GM21786 (cell line): ENCODE results near the gene ZNRF2.
"Not testable (repeated sequence)": the region's sequence is repeated elsewhere in the genome, so short reads cannot be mapped to it uniquely, and the experiment has no call there.

Source experiments
- ATAC-seq: cut with Tn5 transposase; IDR thresholded peaks from one replicate; pipeline ENCODE4 v1.9.1; 2021; ENCODE audit not compliant: unreplicated experiment

Gene ZNRF2

GRCh38 chr7:30286749-30287148 lies 2.4 kb downstream of the ZNRF2 start:
- ATAC-seq = no peak

DNA sequence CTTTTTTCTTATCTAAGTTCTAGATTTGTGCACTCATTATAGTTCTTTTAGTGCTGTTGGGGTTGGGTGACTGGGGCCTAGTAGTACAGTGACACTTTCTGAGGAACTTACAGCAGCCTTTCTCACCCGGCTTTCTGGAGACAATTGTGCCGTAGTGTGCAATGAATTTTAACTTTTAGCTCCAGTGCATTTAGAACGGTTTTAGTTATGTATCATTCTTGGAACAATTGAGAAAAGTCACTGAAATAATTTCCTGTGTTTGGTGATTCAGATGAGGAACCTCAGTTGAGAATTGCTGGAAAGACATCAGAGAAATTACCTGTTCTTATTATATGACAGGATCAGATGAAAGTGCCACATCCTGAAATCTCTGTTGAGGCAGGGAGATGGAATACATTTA lies 3.2 kb downstream of the ZNRF2 start:
- ATAC-seq = not testable (repeated sequence)

DNA sequence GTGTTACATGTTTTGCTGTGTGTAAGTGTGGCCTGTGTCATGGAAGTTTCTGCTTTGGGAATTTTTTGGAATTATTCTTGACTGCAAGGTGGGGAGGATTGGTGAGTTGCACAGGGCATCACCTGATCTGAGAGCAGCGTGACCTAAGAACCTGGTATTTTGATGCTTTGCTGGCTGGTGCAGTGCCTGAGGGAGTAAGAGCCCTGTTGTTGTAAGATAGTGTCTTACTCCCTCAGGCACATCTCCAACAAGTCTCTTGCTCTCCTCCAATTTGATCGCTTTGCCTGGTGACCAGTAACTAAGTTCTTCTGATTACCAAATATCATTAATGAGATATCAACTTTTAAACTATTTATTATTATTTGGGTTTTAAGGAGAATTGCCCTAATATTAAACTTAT lies 5.2 kb downstream of the ZNRF2 start:
- not testable (repeated sequence) for ATAC-seq

DNA sequence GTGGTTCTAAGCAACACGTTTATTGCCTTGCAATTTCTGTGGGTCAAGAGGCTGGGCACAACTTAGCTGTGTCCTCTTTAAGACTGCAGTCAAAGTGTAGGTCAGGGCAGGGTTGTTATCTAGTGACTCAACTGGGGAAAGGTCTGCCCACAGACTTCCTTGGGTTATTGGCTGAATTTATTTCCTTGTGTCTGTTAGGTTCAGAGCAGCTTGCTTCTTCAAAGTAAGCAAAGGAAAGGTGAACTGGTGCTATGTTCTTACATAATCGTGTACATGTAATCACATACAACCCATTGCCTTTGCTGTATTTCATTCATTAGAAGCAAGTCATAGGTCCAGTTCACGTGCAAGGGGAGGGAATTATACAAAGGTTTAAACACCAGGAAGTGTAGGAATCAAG lies 5.9 kb downstream of the ZNRF2 start:
- peak; percentile 40 for ATAC-seq

- ATAC-seq = not testable (repeated sequence)
These were observed 8.1 kb downstream of the ZNRF2 start for GRCh38 chr7:30292416-30293038.

- not testable (repeated sequence) for ATAC-seq
These were observed 11.9 kb downstream of the ZNRF2 start for GRCh38 chr7:30296304-30296703.

- not testable (repeated sequence) for ATAC-seq
These were observed 13.1 kb downstream of the ZNRF2 start for GRCh38 chr7:30297499-30297898.

GRCh38 chr7:30298409-30298808 lies 14.0 kb downstream of the ZNRF2 start:
- ATAC-seq = not testable (repeated sequence)

- no peak for ATAC-seq
These were observed 17.4 kb downstream of the ZNRF2 start for GRCh38 chr7:30301751-30302150.

GRCh38 chr7:30302656-30303311 lies 18.4 kb downstream of the ZNRF2 start:
- ATAC-seq = no peak

DNA sequence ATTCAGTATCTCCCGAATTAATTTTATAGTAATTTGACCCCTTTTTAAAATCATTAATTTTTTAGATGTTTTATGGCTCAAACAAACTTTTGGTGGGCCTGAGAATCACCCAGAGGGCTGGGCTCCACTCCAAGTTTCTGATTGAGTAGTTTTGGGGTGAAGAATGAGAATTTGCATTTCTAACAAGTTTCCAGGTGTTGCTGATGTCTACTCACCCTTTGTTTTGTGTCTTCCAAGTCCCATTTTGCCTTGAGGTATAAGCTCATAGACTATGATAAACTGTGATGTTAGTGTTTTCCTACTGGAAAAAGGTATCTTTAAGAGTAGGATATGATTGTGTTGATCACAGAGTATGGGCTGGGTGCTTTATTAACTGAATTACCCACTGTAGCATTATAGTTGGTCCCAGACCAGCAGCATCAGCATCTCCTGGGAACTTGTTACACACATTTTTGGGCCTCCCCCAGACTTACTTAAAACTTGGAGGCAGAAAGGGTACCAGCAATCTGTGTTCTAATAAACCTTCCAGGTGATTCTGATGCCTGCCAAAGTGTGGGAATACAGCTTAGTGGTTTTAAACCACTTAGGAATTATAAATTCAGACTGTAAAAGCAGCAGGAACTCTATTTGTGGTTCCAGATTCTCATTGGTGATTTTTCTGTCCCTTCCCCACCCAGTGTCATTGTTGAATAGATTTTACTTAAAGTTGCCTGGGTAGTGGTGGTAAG lies 19.1 kb downstream of the ZNRF2 start:
- peak; percentile 80 for ATAC-seq

DNA sequence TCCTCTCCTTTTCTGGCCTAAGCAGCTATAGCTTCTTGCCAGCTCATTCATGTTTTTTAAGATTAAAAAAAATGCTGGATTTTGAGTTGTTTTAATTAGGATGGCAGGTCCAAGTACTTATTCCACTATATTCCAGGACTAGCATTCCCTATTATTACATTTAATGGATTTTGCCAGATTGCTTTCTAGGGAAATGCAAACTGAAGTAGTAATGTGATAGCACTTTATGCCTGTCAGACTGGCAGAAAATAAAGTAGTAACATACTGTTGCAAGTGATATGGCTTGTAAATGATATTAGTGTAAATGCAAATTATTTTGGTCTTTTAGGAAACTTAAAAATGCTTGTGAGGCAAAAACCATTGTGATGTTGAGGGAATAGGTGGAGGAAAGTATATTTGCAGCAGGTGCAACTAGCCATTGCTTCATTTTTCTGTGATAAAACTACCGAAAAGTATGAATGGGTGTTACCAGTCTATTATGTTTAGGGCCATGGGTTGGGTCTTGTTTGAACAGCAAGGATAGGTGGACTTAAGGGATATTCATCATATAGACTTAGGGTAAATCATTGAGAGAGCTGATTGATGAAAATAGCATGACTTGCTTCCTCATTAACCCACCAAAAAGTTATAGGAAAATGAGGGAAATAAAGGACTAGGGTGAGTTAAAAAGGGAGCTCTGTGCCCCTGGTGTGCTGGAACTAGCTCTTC lies 19.9 kb downstream of the ZNRF2 start:
- ATAC-seq = no peak

- no peak for ATAC-seq
These were observed 22.6 kb downstream of the ZNRF2 start for GRCh38 chr7:30306976-30307375.

DNA sequence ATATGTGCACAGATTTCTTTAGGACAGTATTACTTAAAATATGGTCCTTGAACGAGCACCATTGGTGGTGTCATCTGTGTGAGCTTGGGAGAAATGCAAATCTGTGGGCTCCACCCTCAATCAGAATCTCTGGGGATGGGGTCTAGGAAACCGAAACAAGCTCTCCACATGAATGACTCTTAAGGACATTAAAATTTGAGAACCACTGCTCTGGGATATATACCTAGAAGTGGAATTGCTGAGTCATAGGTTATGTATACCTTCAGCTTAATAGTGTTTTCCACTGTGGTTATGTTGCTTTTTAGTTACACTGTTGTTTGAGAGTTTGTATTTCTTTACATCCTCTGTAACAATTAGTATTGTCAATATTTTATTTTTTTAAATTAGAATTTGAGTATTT lies 24.0 kb downstream of the ZNRF2 start:
- ATAC-seq = no peak

GRCh38 chr7:30309302-30309701 lies 24.9 kb downstream of the ZNRF2 start:
- ATAC-seq = no peak

- no peak for ATAC-seq
These were observed 25.5 kb downstream of the ZNRF2 start for GRCh38 chr7:30309842-30310435.

GRCh38 chr7:30310674-30311362 lies 26.4 kb downstream of the ZNRF2 start:
- no peak for ATAC-seq

DNA sequence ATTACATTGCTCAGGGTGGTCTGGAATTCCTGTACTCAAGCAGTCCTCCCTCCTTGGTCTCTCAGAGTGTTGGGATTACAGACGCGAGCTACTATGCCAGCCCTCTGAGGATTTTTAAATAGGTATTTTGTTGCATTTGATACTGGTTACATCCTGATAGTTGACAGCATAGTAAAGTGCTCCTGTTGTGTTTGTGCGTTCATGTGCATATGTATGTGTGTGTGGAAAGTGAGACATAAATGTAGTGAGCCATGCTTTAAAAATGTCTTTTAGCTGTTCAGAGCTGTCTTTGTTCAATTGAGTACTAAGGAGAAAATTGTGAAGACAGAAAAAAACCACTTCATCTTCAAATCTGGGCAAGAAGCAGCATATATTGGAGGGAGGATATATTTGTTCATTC lies 27.8 kb downstream of the ZNRF2 start:
- ATAC-seq = no peak

DNA sequence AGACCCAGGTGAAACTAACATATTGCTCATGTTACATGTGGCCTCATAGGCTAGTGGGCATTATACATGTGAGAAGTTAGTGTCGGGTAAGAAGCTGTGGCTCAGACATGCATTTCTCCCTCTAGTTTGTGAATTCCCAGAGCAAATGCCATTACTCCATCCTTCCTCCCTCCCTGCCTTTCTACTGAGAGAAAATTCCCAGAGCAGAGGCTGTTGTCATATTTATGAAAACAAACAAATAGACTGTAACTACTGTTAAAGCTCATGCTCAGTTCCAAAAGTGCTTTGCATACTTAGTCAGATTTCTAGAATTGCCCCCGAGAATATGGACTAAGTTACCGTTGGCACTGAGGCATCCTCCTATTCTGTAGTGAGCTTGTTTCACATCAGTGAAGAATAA lies 29.0 kb downstream of the ZNRF2 start:
- ATAC-seq = no peak

DNA sequence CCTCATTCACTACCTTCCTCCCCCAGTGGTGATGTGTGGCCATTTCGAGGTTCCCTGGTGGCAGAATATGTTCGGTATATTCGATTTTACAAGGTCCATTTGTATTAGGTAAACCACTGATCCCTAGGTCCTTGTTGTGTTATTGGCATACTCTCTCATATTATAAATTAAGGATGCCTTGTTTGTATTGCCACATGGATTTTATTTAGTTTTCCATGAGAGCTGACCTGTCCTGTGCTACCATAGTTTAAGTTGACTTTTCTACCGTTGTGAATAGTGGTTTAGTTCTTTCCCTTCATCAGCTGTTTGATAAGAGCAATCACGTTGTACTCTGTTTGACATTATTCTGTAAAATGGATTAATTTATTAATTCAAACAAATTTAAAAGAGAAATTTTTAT lies 29.4 kb downstream of the ZNRF2 start:
- no peak for ATAC-seq

DNA sequence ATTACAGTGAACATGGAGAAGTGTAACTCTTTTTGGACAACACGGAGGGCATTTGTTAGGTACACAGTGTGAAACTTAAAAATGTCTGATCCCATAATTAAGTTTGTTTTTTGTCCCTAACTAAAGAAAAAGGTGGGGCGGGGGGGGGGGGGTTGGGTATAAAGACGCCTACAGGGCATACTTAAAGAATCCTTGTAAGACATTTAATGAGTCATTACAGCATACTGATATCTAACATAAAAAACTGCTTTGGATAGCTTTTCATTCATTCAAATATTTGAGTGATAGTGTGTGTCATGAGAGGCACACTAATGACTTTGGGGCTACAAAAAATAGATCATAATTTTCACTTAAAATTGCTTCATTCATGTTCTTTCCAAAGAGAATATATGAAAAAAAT lies 31.2 kb downstream of the ZNRF2 start:
- ATAC-seq = no peak
